IgD-negative memory B cell (primary cell): ENCODE measurements around the gene PER3. TPM values are rescaled to one million over a fixed set of nuclear protein-coding genes. Genes with fewer than 3 reads are reported as not detected.

Experiments used
- H3K27ac Mint-ChIP-seq, 3 donors: one replicate each; pipeline ENCODE4 v1.8.0; 2020 to 2022; ENCODE audit warnings: mild to moderate bottlenecking in 3 of 3, mixed read lengths in 3 of 3, moderate library complexity in 1 of 3
- H3K27me3 Mint-ChIP-seq: one replicate; pipeline ENCODE4 v1.8.0; 2021; ENCODE audit warnings: mixed read lengths
- H3K36me3 Mint-ChIP-seq: one replicate; pipeline ENCODE4 v1.8.0; 2020; ENCODE audit warnings: mild to moderate bottlenecking, mixed read lengths
- H3K4me1 Mint-ChIP-seq, 3 donors: one replicate each; pipeline ENCODE4 v1.8.0; 2020 to 2022; ENCODE audit warnings: mixed read lengths in 3 of 3, mild to moderate bottlenecking in 1 of 3
- H3K4me3 Mint-ChIP-seq, 4 donors: one replicate each; pipeline ENCODE4 v1.8.0; 2020 to 2022; ENCODE audit warnings: mild to moderate bottlenecking in 4 of 4, mixed read lengths in 4 of 4, moderate library complexity in 3 of 4
- H3K9me3 Mint-ChIP-seq, 3 donors: one replicate each; pipeline ENCODE4 v1.8.0; 2020 to 2021; ENCODE audit warnings: mixed read lengths in 3 of 3, mild to moderate bottlenecking in 1 of 3
- polyA plus RNA-seq: library from polyadenylated mRNA; unstranded; fragments of 300-500 nt; fragmentation: Illumina TruSeq; gene quantifications from one replicate; pipeline ENCODE4 v1.2.3, GENCODE V29; 2021

Gene PER3
- 1.4 TPM for polyA plus RNA-seq

GRCh38 chr1:7783826-7784491, at the start of gene PER3:
Gene PER3, plus strand, starts transcription at chr1:7784291. Its CDS starts 587 bp downstream, at chr1:7784878.
- peaks cover 3% of the 10 kb centered on the region for H3K36me3 Mint-ChIP-seq
- H3K9me3 Mint-ChIP-seq = no peaks in the 10 kb centered on the region
- peaks cover 3% of the 10 kb centered on the region for H3K27me3 Mint-ChIP-seq
- H3K4me1 Mint-ChIP-seq = peaks cover 12 to 23% (median 16%) of the 10 kb centered on the region in 3 donors
- H3K4me3 Mint-ChIP-seq = peak within 1 kb of the TSS; percentile 79 to 91 (median 82)
- peak within 1 kb of the TSS; percentile 84 to 88 (median 85) for H3K27ac Mint-ChIP-seq

- Mint-ChIP-seq H3K27me3 (no peaks in the 10 kb centered on the region), H3K4me3 (no peak overlapping the region), H3K36me3 (peaks cover 8% of the 10 kb centered on the region), H3K4me1 (no peaks in the 10 kb centered on the region), H3K9me3 (no peaks in the 10 kb centered on the region), H3K27ac (no peak overlapping the region)
Measured at GRCh38 chr1:7738044-7738443, 46.0 kb upstream of the PER3 start.

- no peaks in the 10 kb centered on the region for H3K4me1 Mint-ChIP-seq
- no peaks in the 10 kb centered on the region for H3K27me3 Mint-ChIP-seq
- H3K27ac Mint-ChIP-seq = no peak overlapping the region
- H3K9me3 Mint-ChIP-seq = no peaks in the 10 kb centered on the region
- peaks cover 6% of the 10 kb centered on the region for H3K36me3 Mint-ChIP-seq
- no peak overlapping the region for H3K4me3 Mint-ChIP-seq
Measured at GRCh38 chr1:7743346-7743745, 40.7 kb upstream of the PER3 start.

GRCh38 chr1:7744882-7745281, 39.2 kb upstream of the PER3 start:
- Mint-ChIP-seq H3K4me1 (no peaks in the 10 kb centered on the region), H3K4me3 (no peak overlapping the region), H3K36me3 (peaks cover 3% of the 10 kb centered on the region), H3K9me3 (no peaks in the 10 kb centered on the region), H3K27ac (no peak overlapping the region), H3K27me3 (no peaks in the 10 kb centered on the region)

- Mint-ChIP-seq H3K36me3 (peaks cover 3% of the 10 kb centered on the region), H3K4me1 (no peaks in the 10 kb centered on the region), H3K4me3 (no peak overlapping the region), H3K27me3 (no peaks in the 10 kb centered on the region), H3K9me3 (no peaks in the 10 kb centered on the region), H3K27ac (no peak overlapping the region)
Measured at GRCh38 chr1:7745783-7746182, 38.3 kb upstream of the PER3 start.

GRCh38 chr1:7747605-7748004, 36.5 kb upstream of the PER3 start:
- H3K27ac Mint-ChIP-seq = no peak overlapping the region
- peaks cover 3% of the 10 kb centered on the region for H3K36me3 Mint-ChIP-seq
- no peaks in the 10 kb centered on the region for H3K9me3 Mint-ChIP-seq
- H3K4me1 Mint-ChIP-seq = no peaks in the 10 kb centered on the region
- no peak overlapping the region for H3K4me3 Mint-ChIP-seq
- H3K27me3 Mint-ChIP-seq = no peaks in the 10 kb centered on the region

GRCh38 chr1:7749126-7749525, 35.0 kb upstream of the PER3 start:
- Mint-ChIP-seq H3K27ac (no peak overlapping the region), H3K36me3 (peaks cover 3% of the 10 kb centered on the region), H3K4me3 (no peak overlapping the region)

GRCh38 chr1:7751174-7751573, 32.9 kb upstream of the PER3 start:
- Mint-ChIP-seq H3K36me3 (peaks cover 1% of the 10 kb centered on the region), H3K4me1 (peaks cover 0 to 4% (median 4%) of the 10 kb centered on the region in 3 donors), H3K4me3 (no peak overlapping the region), H3K9me3 (no peaks in the 10 kb centered on the region), H3K27ac (no peak overlapping the region), H3K27me3 (peaks cover 1% of the 10 kb centered on the region)

More at GRCh38 chr1:7749126-7749525, 35.0 kb upstream of the PER3 start:
- H3K27me3 Mint-ChIP-seq = peaks cover 1% of the 10 kb centered on the region
- H3K9me3 Mint-ChIP-seq = no peaks in the 10 kb centered on the region
- peaks cover 0 to 4% (median 4%) of the 10 kb centered on the region in 3 donors for H3K4me1 Mint-ChIP-seq

GRCh38 chr1:7752512-7753417, 31.3 kb upstream of the PER3 start:
- Mint-ChIP-seq H3K36me3 (peaks cover 1% of the 10 kb centered on the region), H3K4me1 (peaks cover 0 to 4% (median 4%) of the 10 kb centered on the region in 3 donors), H3K4me3 (no peak overlapping the region), H3K27me3 (peaks cover 1% of the 10 kb centered on the region), H3K9me3 (no peaks in the 10 kb centered on the region), H3K27ac (no peak overlapping the region)

GRCh38 chr1:7753641-7754040, 30.4 kb upstream of the PER3 start:
- no peaks in the 10 kb centered on the region for H3K36me3 Mint-ChIP-seq
- H3K4me3 Mint-ChIP-seq = no peak overlapping the region
- no peak overlapping the region for H3K27ac Mint-ChIP-seq
- H3K9me3 Mint-ChIP-seq = no peaks in the 10 kb centered on the region
- peaks cover 1% of the 10 kb centered on the region for H3K27me3 Mint-ChIP-seq
- H3K4me1 Mint-ChIP-seq = peaks cover 0 to 4% (median 4%) of the 10 kb centered on the region in 3 donors

- no peaks in the 10 kb centered on the region for H3K9me3 Mint-ChIP-seq
- no peak overlapping the region for H3K4me3 Mint-ChIP-seq
- no peak overlapping the region for H3K27ac Mint-ChIP-seq
- H3K4me1 Mint-ChIP-seq = peaks cover 0 to 4% (median 4%) of the 10 kb centered on the region in 3 donors
- no peaks in the 10 kb centered on the region for H3K36me3 Mint-ChIP-seq
- H3K27me3 Mint-ChIP-seq = peaks cover 1% of the 10 kb centered on the region
Measured at GRCh38 chr1:7754234-7754633, 29.9 kb upstream of the PER3 start.

GRCh38 chr1:7755448-7755847, 28.6 kb upstream of the PER3 start:
- Mint-ChIP-seq H3K9me3 (no peaks in the 10 kb centered on the region), H3K27me3 (peaks cover 1% of the 10 kb centered on the region), H3K4me1 (peaks cover 0 to 4% (median 4%) of the 10 kb centered on the region in 3 donors), H3K36me3 (no peaks in the 10 kb centered on the region), H3K4me3 (no peak overlapping the region), H3K27ac (no peak overlapping the region)

GRCh38 chr1:7760245-7760644, 23.8 kb upstream of the PER3 start:
- Mint-ChIP-seq H3K4me3 (no peak overlapping the region), H3K4me1 (no peaks in the 10 kb centered on the region), H3K9me3 (no peaks in the 10 kb centered on the region), H3K27ac (no peak overlapping the region), H3K36me3 (no peaks in the 10 kb centered on the region), H3K27me3 (no peaks in the 10 kb centered on the region)

GRCh38 chr1:7761103-7761502, 23.0 kb upstream of the PER3 start:
- Mint-ChIP-seq H3K4me1 (no peaks in the 10 kb centered on the region), H3K36me3 (no peaks in the 10 kb centered on the region), H3K27me3 (no peaks in the 10 kb centered on the region), H3K27ac (no peak overlapping the region), H3K4me3 (no peak overlapping the region), H3K9me3 (no peaks in the 10 kb centered on the region)

- Mint-ChIP-seq H3K4me1 (peaks cover under 1 to 9% (median 4%) of the 10 kb centered on the region in 3 donors), H3K9me3 (no peaks in the 10 kb centered on the region), H3K27me3 (no peaks in the 10 kb centered on the region), H3K27ac (no peak overlapping the region), H3K4me3 (no peak overlapping the region), H3K36me3 (peaks cover 2% of the 10 kb centered on the region)
Measured at GRCh38 chr1:7767176-7767575, 16.9 kb upstream of the PER3 start.
